Ectodermal cell (in vitro differentiated cells): ENCODE measurements around the gene PLS1.

Experiments
- H3K27ac ChIP-seq: 2 replicates; pipeline ENCODE4 v1.7.0; 2013; ENCODE audit warnings: mild to moderate bottlenecking, low read depth, low read length; ENCODE audit not compliant: insufficient read depth, poor library complexity, severe bottlenecking
- H3K27me3 ChIP-seq: 2 replicates; pipeline ENCODE4 v1.7.0; 2013; ENCODE audit warnings: mild to moderate bottlenecking, low read length; ENCODE audit not compliant: insufficient read depth, control insufficient read depth, poor library complexity, severe bottlenecking
- H3K36me3 ChIP-seq: one replicate; pipeline ENCODE4 v1.7.0; 2013; ENCODE audit warnings: low read length; ENCODE audit not compliant: control insufficient read depth, insufficient read depth
- H3K4me1 ChIP-seq: one replicate; pipeline ENCODE4 v1.7.0; 2013; ENCODE audit warnings: low read length; ENCODE audit not compliant: control insufficient read depth, insufficient read depth
- H3K4me3 ChIP-seq: 2 replicates; pipeline ENCODE4 v1.7.0; 2013; ENCODE audit warnings: low read depth, low read length, control low read depth; ENCODE audit not compliant: insufficient read depth
- H3K9me3 ChIP-seq: 2 replicates; pipeline ENCODE4 v1.7.0; 2013; ENCODE audit warnings: mild to moderate bottlenecking, low read length, moderate library complexity; ENCODE audit not compliant: control insufficient read depth
- WGBS, 2 experiments: methylation state at CpG; one replicate each; pipeline ENCODE4 v1.1.7; 2013; ENCODE audit warnings: missing lambda C conversion rate in 2 of 2; 5-methylcytosine and 5-hydroxymethylcytosine counted together

The PLS1 gene

DNA sequence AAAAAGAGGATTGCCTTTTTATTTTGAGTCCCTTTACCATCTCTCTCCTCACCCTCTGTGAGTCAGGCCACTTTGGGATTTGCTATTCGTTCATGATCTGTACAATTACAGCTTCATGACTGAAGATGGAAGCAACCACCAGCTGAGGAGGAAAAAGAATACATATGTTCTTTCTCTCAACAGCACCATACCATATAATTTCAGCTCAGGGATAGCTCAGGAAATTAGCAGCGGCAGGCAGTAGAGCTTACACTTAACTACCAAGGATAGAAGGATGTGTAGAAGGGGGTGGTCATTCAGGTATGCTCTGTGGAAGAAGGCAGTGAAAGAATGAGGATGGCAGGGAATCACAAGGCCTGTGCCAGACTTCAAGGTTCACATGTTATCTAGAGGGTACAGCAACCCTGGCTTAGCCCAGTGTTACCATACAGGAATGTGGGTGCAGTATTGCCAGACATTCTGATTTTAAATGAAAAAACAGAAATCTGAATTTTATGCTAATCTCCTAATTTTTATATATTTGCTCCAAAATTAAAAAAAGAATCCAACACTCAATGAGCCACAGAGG is 17.9 kb downstream of the PLS1 start:
- H3K27ac ChIP-seq = no peak overlapping the region
- 90 to 93% methylated on average over 2 of the region's 2 CpGs for WGBS, 2 experiments
- no peaks in the 10 kb centered on the region for H3K36me3 ChIP-seq
- H3K27me3 ChIP-seq = no peaks in the 10 kb centered on the region
- no peaks in the 10 kb centered on the region for H3K9me3 ChIP-seq
- no peak overlapping the region for H3K4me3 ChIP-seq
- no peaks in the 10 kb centered on the region for H3K4me1 ChIP-seq

DNA sequence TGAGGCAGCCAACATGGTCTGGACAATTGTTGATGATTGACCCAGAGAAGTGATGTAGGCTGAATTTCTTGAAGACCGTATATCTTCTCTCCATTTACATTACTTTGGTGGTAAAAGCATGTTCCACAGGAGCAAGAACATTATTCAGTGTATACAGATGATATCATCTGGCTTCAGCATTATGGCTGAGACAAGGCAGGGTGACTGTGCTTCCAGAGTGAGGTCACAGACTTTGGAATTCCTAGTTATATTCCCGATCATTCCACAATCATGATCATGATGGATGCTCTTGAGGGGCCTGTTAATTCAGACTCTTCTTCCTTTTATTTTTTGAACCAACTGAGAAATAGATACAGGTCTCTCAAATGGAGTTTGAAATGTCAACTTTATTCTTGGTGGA is 19.0 kb downstream of the PLS1 start:
- no peak overlapping the region for H3K4me3 ChIP-seq
- no peaks in the 10 kb centered on the region for H3K9me3 ChIP-seq
- WGBS, 2 experiments = 92 to 100% methylated on average over 2 of the region's 2 CpGs

DNA sequence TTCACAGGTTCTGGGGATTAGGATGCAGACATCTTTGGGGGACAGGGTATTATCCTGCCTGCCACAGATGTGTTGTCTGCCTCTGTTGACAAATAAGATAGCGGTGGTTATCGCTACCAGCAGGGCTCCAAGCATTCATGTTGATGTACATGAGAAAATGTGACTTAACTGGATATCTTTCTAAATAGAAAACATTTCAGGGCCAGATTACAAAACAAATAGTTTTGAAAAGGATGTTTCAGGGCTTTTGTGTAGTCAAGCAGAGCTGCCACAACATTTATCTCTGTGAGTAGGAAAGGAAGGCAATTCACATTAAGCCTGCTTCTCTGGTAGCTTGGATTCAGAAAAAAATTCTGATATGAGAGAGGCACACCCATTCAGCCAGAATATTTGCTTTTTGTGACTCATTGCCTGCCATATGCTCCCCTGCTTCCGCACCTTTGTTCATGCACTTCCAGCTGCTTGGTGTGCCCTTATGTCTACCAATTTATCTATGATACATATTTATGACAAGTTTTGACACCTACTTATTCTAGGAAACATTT is 22.8 kb downstream of the PLS1 start:
- Histone ChIP-seq H3K27ac (no peak overlapping the region), H3K4me1 (no peaks in the 10 kb centered on the region), H3K4me3 (no peak overlapping the region), H3K36me3 (no peaks in the 10 kb centered on the region), H3K9me3 (no peaks in the 10 kb centered on the region), H3K27me3 (no peaks in the 10 kb centered on the region)
- WGBS, 2 experiments = 95 to 99% methylated on average over 3 of the region's 3 CpGs

More for the DNA sequence above, 19.0 kb downstream of the PLS1 start:
- no peaks in the 10 kb centered on the region for H3K36me3 ChIP-seq
- no peaks in the 10 kb centered on the region for H3K4me1 ChIP-seq
- no peak overlapping the region for H3K27ac ChIP-seq
- H3K27me3 ChIP-seq = no peaks in the 10 kb centered on the region

DNA sequence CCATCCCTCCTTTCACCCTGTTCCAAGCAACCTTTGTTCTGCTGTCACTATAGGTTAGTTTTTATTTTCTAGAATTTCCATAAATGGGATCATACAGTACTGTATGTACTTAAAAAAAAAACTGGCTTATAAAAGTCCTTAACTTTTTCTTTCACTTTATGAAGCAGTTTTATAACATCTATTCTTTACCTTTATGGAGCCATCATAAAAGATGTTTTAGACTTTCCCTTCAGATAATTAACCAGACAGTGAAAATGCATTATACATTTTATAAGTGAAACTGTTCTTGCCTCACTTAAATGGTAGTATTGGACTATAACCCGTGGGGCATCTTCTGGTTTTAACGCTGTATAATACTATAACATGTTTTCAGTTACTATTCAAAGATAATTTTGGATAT is 26.2 kb downstream of the PLS1 start:
- Histone ChIP-seq H3K27ac (no peak overlapping the region), H3K27me3 (no peaks in the 10 kb centered on the region), H3K4me3 (no peak overlapping the region), H3K36me3 (no peaks in the 10 kb centered on the region), H3K4me1 (no peaks in the 10 kb centered on the region), H3K9me3 (no peaks in the 10 kb centered on the region)
- 100% methylated on average over 2 of the region's 2 CpGs; no CpG with 5 or more reads in 1 of the 2 experiments for WGBS, 2 experiments

DNA sequence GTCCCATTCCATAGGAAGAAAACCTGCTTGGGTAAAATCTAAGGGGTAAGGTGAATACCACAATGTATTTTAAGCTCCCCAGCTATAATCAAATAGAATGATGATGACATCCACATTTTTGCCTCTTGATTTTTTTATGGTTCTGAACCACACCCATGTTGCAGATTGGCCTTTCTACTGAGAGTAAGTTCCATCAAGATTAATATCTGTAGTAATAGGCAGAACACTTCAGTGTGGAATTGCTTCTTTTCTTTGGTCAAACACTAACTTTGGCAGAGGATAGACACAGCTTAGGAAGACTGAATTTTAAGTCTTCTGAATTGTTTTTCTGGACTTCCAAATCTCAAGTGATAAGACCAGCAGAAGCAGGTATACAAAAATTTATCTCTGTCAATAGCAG is 27.0 kb downstream of the PLS1 start:
- Histone ChIP-seq H3K27ac (no peak overlapping the region), H3K4me3 (no peak overlapping the region), H3K36me3 (no peaks in the 10 kb centered on the region), H3K9me3 (no peaks in the 10 kb centered on the region), H3K4me1 (no peaks in the 10 kb centered on the region), H3K27me3 (no peaks in the 10 kb centered on the region)

DNA sequence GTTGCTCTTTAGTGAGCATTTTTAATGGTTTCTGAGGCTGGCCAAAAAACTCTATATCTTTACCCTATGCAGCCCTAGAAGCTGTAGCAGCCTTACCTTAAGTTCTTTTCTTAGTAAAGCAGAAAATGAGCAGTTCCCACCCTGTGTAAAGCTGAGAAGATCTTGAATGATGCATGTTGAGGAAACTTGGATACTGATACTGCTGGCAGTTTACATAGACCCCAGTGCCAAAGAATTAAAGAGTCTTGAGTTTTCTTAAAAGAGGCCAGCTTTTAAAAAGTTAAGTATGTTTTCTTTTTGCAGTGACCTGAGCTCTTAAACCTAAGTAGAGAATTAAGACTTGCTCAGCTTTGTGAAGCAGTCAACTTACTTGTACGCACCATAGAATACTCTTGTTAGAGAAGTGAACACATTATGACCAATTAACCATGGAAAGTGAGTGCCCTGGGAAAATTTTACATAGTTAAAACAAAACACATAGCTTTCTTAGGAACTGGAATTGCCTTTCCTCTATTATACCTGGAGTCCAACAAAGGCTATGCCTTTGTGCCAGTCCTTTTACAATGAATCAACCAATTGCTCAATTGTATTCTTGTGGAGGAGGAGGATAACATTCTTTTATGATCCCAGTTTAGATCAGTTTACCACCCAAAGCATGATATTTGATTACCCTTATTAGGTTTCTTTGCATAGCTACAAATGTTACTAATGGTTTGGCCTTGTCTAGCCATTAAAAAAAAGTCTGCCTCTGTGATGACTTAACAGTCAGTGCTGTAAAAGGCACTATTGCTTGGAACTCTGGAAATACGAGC is 28.4 kb downstream of the PLS1 start:
- Histone ChIP-seq H3K36me3 (no peaks in the 10 kb centered on the region), H3K27ac (no peak overlapping the region), H3K27me3 (no peaks in the 10 kb centered on the region), H3K4me3 (no peak overlapping the region), H3K4me1 (no peaks in the 10 kb centered on the region), H3K9me3 (no peaks in the 10 kb centered on the region)
- 90 to 94% methylated on average over 2 of the region's 2 CpGs for WGBS, 2 experiments

GRCh38 chr3:142625153-142625440 is 28.9 kb downstream of the PLS1 start:
- no peak overlapping the region for H3K4me3 ChIP-seq
- 92 to 98% methylated on average over 2 of the region's 2 CpGs for whole genome bisulfite sequencing, 2 experiments

GRCh38 chr3:142626971-142627370 is 30.8 kb downstream of the PLS1 start:
- H3K4me1 ChIP-seq = no peaks in the 10 kb centered on the region
- no peak overlapping the region for H3K27ac ChIP-seq
- H3K27me3 ChIP-seq = no peaks in the 10 kb centered on the region
- H3K4me3 ChIP-seq = no peak overlapping the region
- no peaks in the 10 kb centered on the region for H3K36me3 ChIP-seq
- no peaks in the 10 kb centered on the region for H3K9me3 ChIP-seq

More at GRCh38 chr3:142625153-142625440, 28.9 kb downstream of the PLS1 start:
- H3K27ac ChIP-seq = no peak overlapping the region
- H3K27me3 ChIP-seq = no peaks in the 10 kb centered on the region
- no peaks in the 10 kb centered on the region for H3K4me1 ChIP-seq
- H3K9me3 ChIP-seq = no peaks in the 10 kb centered on the region
- no peaks in the 10 kb centered on the region for H3K36me3 ChIP-seq

GRCh38 chr3:142628801-142629200 is 32.6 kb downstream of the PLS1 start:
- Histone ChIP-seq H3K9me3 (no peaks in the 10 kb centered on the region), H3K27me3 (no peaks in the 10 kb centered on the region)
- WGBS, 2 experiments = 92 to 98% methylated on average over 1 of the region's 1 CpG

GRCh38 chr3:142633073-142633472 is 36.9 kb downstream of the PLS1 start:
- WGBS, 2 experiments = 61 to 73% methylated on average over 5 of the region's 5 CpGs
- Histone ChIP-seq H3K9me3 (no peaks in the 10 kb centered on the region), H3K27me3 (no peaks in the 10 kb centered on the region), H3K36me3 (no peaks in the 10 kb centered on the region), H3K27ac (no peak overlapping the region), H3K4me3 (no peak overlapping the region), H3K4me1 (no peaks in the 10 kb centered on the region)

More at GRCh38 chr3:142628801-142629200, 32.6 kb downstream of the PLS1 start:
- Histone ChIP-seq H3K4me3 (no peak overlapping the region), H3K27ac (no peak overlapping the region), H3K4me1 (no peaks in the 10 kb centered on the region), H3K36me3 (no peaks in the 10 kb centered on the region)
